Inflammatory macrophage (primary cell): ENCODE data around the gene KCNK17.

Source experiments
- DNase-seq, 2 donors: peaks; one replicate each; pipeline ENCODE4 v3.0.0-alpha.2; 2020 to 2022
- total RNA-seq, 18 experiments: gene quantifications; one replicate each; lab custom pipeline; 2026; ENCODE audit warnings: mixed read lengths in 6 of 18, inconsistent platforms in 2 of 18; lab: John Stamatoyannopoulos, UW

The KCNK17 gene
- total RNA-seq: 0 to 0.12 (median 0) reads per million in 18 experiments

GRCh38 chr6:39314273-39314795 lies at the start of gene KCNK17:
KCNK17 (minus strand) TSS chr6:39314419; CDS start chr6:39314320, 99 bp downstream.
- DNase-seq: no peak

- no peak for DNase-seq
Measured at GRCh38 chr6:39363280-39363679, 49.1 kb upstream of the KCNK17 start.

- no peak for DNase-seq
Measured at GRCh38 chr6:39362487-39362865, 48.3 kb upstream of the KCNK17 start.

GRCh38 chr6:39361657-39362486 lies 47.7 kb upstream of the KCNK17 start:
- DNase-seq: peak; percentile 66 to 76

GRCh38 chr6:39360378-39360777 lies 46.2 kb upstream of the KCNK17 start:
- DNase-seq: no peak

GRCh38 chr6:39357998-39358686 lies 43.9 kb upstream of the KCNK17 start:
- DNase-seq: no peak

- no peak for DNase-seq
Measured at GRCh38 chr6:39353698-39354315, 39.6 kb upstream of the KCNK17 start.

GRCh38 chr6:39350723-39351505 lies 36.7 kb upstream of the KCNK17 start:
- no peak for DNase-seq

GRCh38 chr6:39348740-39349139 lies 34.5 kb upstream of the KCNK17 start:
- no peak for DNase-seq

GRCh38 chr6:39347906-39348585 lies 33.8 kb upstream of the KCNK17 start:
- DNase-seq: peak; percentile 67 to 74

GRCh38 chr6:39347206-39347605 lies 33.0 kb upstream of the KCNK17 start:
- DNase-seq: no peak

- no peak for DNase-seq
Measured at GRCh38 chr6:39344821-39345280, 30.6 kb upstream of the KCNK17 start.

GRCh38 chr6:39343396-39343870 lies 29.2 kb upstream of the KCNK17 start:
- no peak for DNase-seq

- peak in 1 of 2 donors; percentile 47 for DNase-seq
Measured at GRCh38 chr6:39342692-39343395, 28.6 kb upstream of the KCNK17 start.

- peak; percentile 12 to 52 for DNase-seq
Measured at GRCh38 chr6:39341937-39342336, 27.7 kb upstream of the KCNK17 start.

GRCh38 chr6:39341352-39341751 lies 27.1 kb upstream of the KCNK17 start:
- DNase-seq: no peak

GRCh38 chr6:39339868-39340550 lies 25.8 kb upstream of the KCNK17 start:
- peak; percentile 30 to 62 for DNase-seq

- no peak for DNase-seq
Measured at GRCh38 chr6:39339096-39339867, 25.1 kb upstream of the KCNK17 start.

GRCh38 chr6:39338397-39338796 lies 24.2 kb upstream of the KCNK17 start:
- DNase-seq: peak; percentile 43 to 55
